Heart right ventricle (tissue), 16 donors: ENCODE measurements around the gene RAD51B. TPM values are rescaled to one million over a fixed set of nuclear protein-coding genes. Genes with fewer than 3 reads are reported as not detected.
A peak's percentile ranks its signal among the peaks of the same experiment; 100 is the strongest.

ENCODE experiments used
- ATAC-seq, 8 donors: fragments of 200-7000 bp; cut with Tn5 transposase; one replicate each; pipeline ENCODE4 v1.9.1; 2020; ENCODE audit warnings: mild to moderate bottlenecking in 8 of 8, moderate library complexity in 8 of 8, moderate number of reproducible peaks in 1 of 8
- DNase-seq, 2 donors: peaks; one replicate each; pipeline ENCODE4 v3.0.0-alpha.2; 2020
- H3K27ac ChIP-seq, 10 donors: fragments of 200-600 bp; sonication (generic) in 2 of 10; one replicate each; pipeline versions ENCODE4 v1.5.0 to v1.8.0; 2020 to 2022; ENCODE audit warnings: mild to moderate bottlenecking in 3 of 10
- H3K27me3 ChIP-seq, 7 donors: fragments of 200-600 bp; one replicate each; pipeline ENCODE4 v1.8.0; 2021 to 2022; ENCODE audit warnings: mild to moderate bottlenecking in 2 of 7
- H3K36me3 ChIP-seq, 9 donors: fragments of 200-600 bp; sonication (generic) in 1 of 9; one replicate each; pipeline versions ENCODE4 v1.5.0 to v1.8.0; 2020 to 2022; ENCODE audit warnings: mild to moderate bottlenecking in 2 of 9
- H3K4me1 ChIP-seq, 9 donors: fragments of 200-600 bp; sonication (generic) in 1 of 9; one replicate each; pipeline versions ENCODE4 v1.5.0 to v1.8.0; 2020 to 2022; ENCODE audit warnings: mild to moderate bottlenecking in 4 of 9
- H3K4me3 ChIP-seq, 10 donors: fragments of 200-600 bp; sonication (generic) in 2 of 10; one replicate each; pipeline versions ENCODE4 v1.5.0 to v1.8.0; 2020 to 2022; ENCODE audit warnings: mild to moderate bottlenecking in 7 of 10, moderate library complexity in 2 of 10
- H3K9me3 ChIP-seq, 11 donors: fragments of 200-600 bp in 10 of 11; sonication (generic) in 2 of 11; one replicate each; pipeline versions ENCODE4 v1.5.0 to v1.8.0; 2013 to 2022; ENCODE audit warnings: mild to moderate bottlenecking in 2 of 11, control low read depth in 1 of 11, moderate library complexity in 1 of 11
- CTCF ChIP-seq, 9 donors: fragments of 200-600 bp; sonication (generic) in 2 of 9; IDR thresholded peaks; one replicate each; pipeline versions ENCODE4 v1.5.0 to v1.8.0; 2021 to 2022; ENCODE audit warnings: antibody characterized with exemption in 9 of 9, mild to moderate bottlenecking in 5 of 9, moderate library complexity in 1 of 9
- WGBS, 2 donors: extraction: QIAGEN DNeasy Blood & Tissue Kit; methylation state at CpG; one replicate each; pipeline ENCODE4 v1.1.7; 2013; ENCODE audit warnings: inconsistent platforms in 1 of 2; 5-methylcytosine and 5-hydroxymethylcytosine counted together
- intact Hi-C, 10 donors: fragments of 100-400 bp; cut with DNase I; formaldehyde crosslinking; loops; one replicate each; pipeline versions ENCODE4 v1.11.1 to v1.14.2; 2022
- polyA plus RNA-seq, 2 donors: library from polyadenylated mRNA; stranded (reverse); fragments of 200-250 nt; gene quantifications; one replicate each; pipeline ENCODE4 v1.2.3, GENCODE V29; 2013
- total RNA-seq, 10 donors: library from RNA; stranded (reverse); fragmentation: NEBNext Ultra II Directional in 3 of 10; extraction: Animal tissue kit (Norgen Biotek cat#: 25700) in 3 of 10; gene quantifications; one replicate each; pipeline versions ENCODE4 v1.2.1 to v1.2.4, GENCODE V29; 2021 to 2023
- donor health status: Arrhythmogenic right ventricular cardiomyopathy.
- donor health status: ischemic (EF 13 %, LVEDD 7.1; RV severe dilation, severe dysfunction).
- donor health status: healthy with polysubstance abuse.
- donor health status: DM: no; HTN: yes; CAD: no.
- donor health status: DM: no; HTN: no; CAD: no.
- donor health status: ischemic (EF 25% LVEDD 6.9; RV normal size, moderate dysfunction).
- donor health status: ischemic (EF 25% LVEDD 5.7; RV mildly dilated, moderate dysfunction).
- donor health status: healthy.
- donor health status: DM: yes; HTN: yes; CAD: no.
- donor health status: Ischemic cardiomyopathy.
- donor health status: ischemic (EF 35%, LVEDD 5.7; RV mildly dilated, moderate dysfunction).
- donor health status: nonischemic (EF 11% LVEDD 7.7; RV severe dilation, severe dysfunction).
- donor health status: DM: yes; HTN: yes; CAD: no.
- donor health status: PGD.
- donor health status: ischemic (EF 29% LVEDD 5.4; RV normal size, mild dysfunction).
- donor health status: nonischemic (EF 23%, LVEDD 6.1; RV moderate dilation, normal function).

The RAD51B gene
- total and polyA plus RNA-seq, 12 donors: 0.88 to 8.6 (median 3.5) TPM

GRCh38 chr14:67798731-67799130 lies 20.8 kb upstream of the RAD51B start:
- no peak overlapping the region for H3K27ac ChIP-seq
- H3K4me1 ChIP-seq: no peaks in the 10 kb centered on the region
- no peaks in the 10 kb centered on the region for H3K9me3 ChIP-seq
- H3K4me3 ChIP-seq: no peak overlapping the region
- 90 to 97% methylated on average over 20 of the region's 20 CpGs for WGBS, 2 donors
- TF ChIP-seq CTCF (IDR thresholded peaks at IDR 0.05): no peak
- peaks cover 0 to 100% (median 74%) of the 10 kb centered on the region in 9 donors for H3K36me3 ChIP-seq
- H3K27me3 ChIP-seq: no peaks in the 10 kb centered on the region
- no peak for DNase-seq
- no peak for ATAC-seq
- intact Hi-C loops: no loop called here

DNA sequence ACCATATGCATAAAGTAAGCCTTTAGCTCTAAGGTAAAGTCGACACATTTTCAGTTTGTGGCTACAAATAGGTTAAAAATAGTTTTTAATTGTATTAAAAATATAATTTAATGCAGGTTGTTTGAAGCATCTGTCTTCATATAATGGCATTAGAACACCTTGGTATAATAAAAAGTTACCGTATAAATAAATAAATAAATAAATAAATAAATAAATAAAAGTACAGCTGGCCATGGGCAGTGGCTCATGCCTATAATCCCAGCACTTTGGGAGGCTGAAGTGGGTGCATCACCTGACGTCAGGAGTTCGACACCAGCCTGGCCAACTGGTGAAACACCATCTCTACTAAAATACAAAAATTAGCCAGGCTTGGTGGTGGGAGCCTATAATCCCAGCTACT lies 18.8 kb upstream of the RAD51B start:
- Histone ChIP-seq H3K27me3 (no peaks in the 10 kb centered on the region), H3K9me3 (no peaks in the 10 kb centered on the region), H3K4me1 (no peaks in the 10 kb centered on the region), H3K4me3 (no peak overlapping the region), H3K27ac (no peak overlapping the region), H3K36me3 (peaks cover 0 to 100% (median 74%) of the 10 kb centered on the region in 9 donors)
- WGBS, 2 donors: 95 to 96% methylated on average over 4 of the region's 4 CpGs
- TF ChIP-seq CTCF (IDR thresholded peaks at IDR 0.05): no peak
- intact Hi-C loops: no loop called here
- no peak for ATAC-seq
- DNase-seq: no peak

DNA sequence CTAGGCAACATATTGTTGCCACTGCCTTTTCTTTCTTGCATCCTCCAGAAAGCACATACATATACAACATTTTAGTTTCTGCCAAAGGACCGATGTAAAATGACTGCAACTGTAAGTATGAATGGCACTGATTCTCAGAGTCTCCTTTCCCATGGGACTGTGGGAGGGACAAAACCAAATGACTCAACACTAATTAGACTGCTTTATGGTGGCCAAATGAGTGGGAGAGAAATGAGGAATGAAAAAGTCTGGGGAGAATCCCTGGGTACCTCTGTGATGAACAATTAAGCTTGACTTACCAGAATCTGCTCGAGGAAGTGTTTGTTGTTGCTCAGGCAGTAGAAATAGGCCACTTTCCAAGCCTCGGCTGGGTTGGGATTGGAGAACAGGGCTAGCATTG lies 13.3 kb upstream of the RAD51B start:
- no peaks in the 10 kb centered on the region for H3K4me1 ChIP-seq
- H3K9me3 ChIP-seq: no peaks in the 10 kb centered on the region
- H3K36me3 ChIP-seq: peaks cover 0 to 100% (median 63%) of the 10 kb centered on the region in 9 donors
- H3K27ac ChIP-seq: no peak overlapping the region
- DNase-seq (no peak), ATAC-seq (no peak)
- no peak overlapping the region for H3K4me3 ChIP-seq
- H3K27me3 ChIP-seq: no peaks in the 10 kb centered on the region
- intact Hi-C loops: no loop called here
- no peak for TF ChIP-seq CTCF (IDR thresholded peaks at IDR 0.05)
- WGBS, 2 donors: 64 to 67% methylated on average over 3 of the region's 3 CpGs

- peak overlapping the region in 1 of 10 donors; percentile 92 for H3K4me3 ChIP-seq
- intact Hi-C loops: no loop called here
These were observed 4.8 kb upstream of the RAD51B start for GRCh38 chr14:67814821-67815220.

More at GRCh38 chr14:67814821-67815220, 4.8 kb upstream of the RAD51B start:
- Histone ChIP-seq H3K27me3 (no peaks in the 10 kb centered on the region), H3K27ac (no peak overlapping the region), H3K9me3 (no peaks in the 10 kb centered on the region), H3K36me3 (peaks cover 0 to 54% (median 0%) of the 10 kb centered on the region in 9 donors), H3K4me1 (peaks cover 6 to 43% (median 22%) of the 10 kb centered on the region in 9 donors)
- DNase-seq: no peak
- WGBS, 2 donors: 74 to 76% methylated on average over 2 of the region's 2 CpGs
- no peak for TF ChIP-seq CTCF (IDR thresholded peaks at IDR 0.05)
- ATAC-seq: no peak
